OCI-LY3 (cell line): ENCODE measurements around the gene HOXB9.

Experiments used
- H2AFZ ChIP-seq: fragments of 200-600, 300-600 bp; shearing (Covaris generic); 2 replicates; pipeline ENCODE4 v1.6.0; 2014; ENCODE audit warnings: antibody characterized with exemption, low read depth, low read length
- H3K27ac ChIP-seq: fragments of 200-600, 300-600 bp; sonication (generic); 2 replicates; pipeline ENCODE4 v1.5.1; 2014; ENCODE audit warnings: mild to moderate bottlenecking, low read length, moderate library complexity, mixed read lengths
- H3K27me3 ChIP-seq: fragments of 200-600, 300-600 bp; sonication (generic); 2 replicates; pipeline ENCODE4 v1.6.1; 2014; ENCODE audit warnings: low read depth, low read length, mixed read lengths
- H3K36me3 ChIP-seq: fragments of 200-600, 300-600 bp; sonication (generic); replicated peaks from 2 replicates; pipeline ENCODE3; 2014; ENCODE audit warnings: low read depth, low read length, mixed read lengths
- H3K4me1 ChIP-seq: fragments of 300-600, 200-600 bp; sonication (generic); 2 replicates; pipeline ENCODE4 v1.6.1; 2014; ENCODE audit warnings: low read length, mixed read lengths
- H3K4me2 ChIP-seq: fragments of 200-600, 300-600 bp; sonication (generic); 2 replicates; pipeline ENCODE4 v1.6.1; 2014; ENCODE audit warnings: low read length, mixed read lengths
- H3K4me3 ChIP-seq: fragments of 300-600, 200-600 bp; sonication (generic); 2 replicates; pipeline ENCODE4 v1.5.1; 2014; ENCODE audit warnings: antibody characterized with exemption, mild to moderate bottlenecking, low read length, moderate library complexity
- H3K79me2 ChIP-seq: fragments of 300-600, 200-600 bp; shearing (Covaris generic); 2 replicates; pipeline ENCODE4 v1.6.1; 2014; ENCODE audit warnings: mild to moderate bottlenecking, low read length, mixed read lengths
- H3K9ac ChIP-seq: fragments of 300-600, 200-600 bp; shearing (Covaris generic); 2 replicates; pipeline ENCODE4 v1.6.0; 2014; ENCODE audit warnings: mild to moderate bottlenecking, low read length, moderate library complexity
- H3K9me3 ChIP-seq: fragments of 200-600, 300-600 bp; shearing (Covaris generic); 2 replicates; pipeline ENCODE4 v1.6.1; 2014; ENCODE audit warnings: low read length, mixed read lengths; ENCODE audit not compliant: insufficient read depth
- H4K20me1 ChIP-seq: fragments of 200-600, 300-600 bp; sonication (generic); 2 replicates; pipeline ENCODE4 v1.6.1; 2016; ENCODE audit warnings: low read length, mixed read lengths; ENCODE audit not compliant: insufficient read depth
- CTCF ChIP-seq: fragments of 200-600, 300-600 bp; sonication (generic); IDR thresholded peaks from 2 replicates; pipeline ENCODE4 v1.5.1; 2014; ENCODE audit warnings: antibody characterized with exemption, low read length, low read depth
- EZH2phosphoT487 ChIP-seq: fragments of 200-600 bp; shearing (Covaris generic); IDR thresholded peaks from 2 replicates; pipeline ENCODE4 v1.6.1; 2018; ENCODE audit warnings: antibody characterized with exemption, mixed run types, low read depth

Gene HOXB9

GRCh38 chr17:48578616-48579470 lies 47.3 kb downstream of the HOXB9 start:
- H2AFZ ChIP-seq, result no peak overlapping the region
- no peaks in the 10 kb centered on the region for H3K27me3 ChIP-seq
- H3K4me2 ChIP-seq, result peak overlapping the region; percentile 98
- H3K79me2 ChIP-seq, result peaks cover 49% of the 10 kb centered on the region
- peak overlapping the region; percentile 99 for H3K9ac ChIP-seq
- TF ChIP-seq CTCF (peak; percentile 14; the same call in 1 of the 2 replicates), EZH2phosphoT487 (no peak)
- peak overlapping the region; percentile 92 for H3K27ac ChIP-seq
- H4K20me1 ChIP-seq, result no peaks in the 10 kb centered on the region
- peaks cover 16% of the 10 kb centered on the region for H3K36me3 ChIP-seq
- no peaks in the 10 kb centered on the region for H3K9me3 ChIP-seq
- H3K4me3 ChIP-seq, result peak overlapping the region; percentile 90
- peaks cover 60% of the 10 kb centered on the region for H3K4me1 ChIP-seq

- peak within 1 kb of the TSS; percentile 92 for H3K27ac ChIP-seq
- H3K79me2 ChIP-seq, result peaks cover 53% of the 10 kb centered on the region
- H3K4me2 ChIP-seq, result peak within 1 kb of the TSS; percentile 98
- no peaks in the 10 kb centered on the region for H4K20me1 ChIP-seq
- H3K27me3 ChIP-seq, result no peaks in the 10 kb centered on the region
- peak within 1 kb of the TSS; percentile 90 for H3K4me3 ChIP-seq
- peaks cover 19% of the 10 kb centered on the region for H3K36me3 ChIP-seq
- peaks cover 61% of the 10 kb centered on the region for H3K4me1 ChIP-seq
- TF ChIP-seq EZH2phosphoT487, result no peak
- TF ChIP-seq CTCF, result no peak
- H3K9ac ChIP-seq, result peak within 1 kb of the TSS; percentile 99
- no peak within 1 kb of the TSS for H2AFZ ChIP-seq
- no peaks in the 10 kb centered on the region for H3K9me3 ChIP-seq
Observed at GRCh38 chr17:48577946-48578615, 48.1 kb downstream of the HOXB9 start, which contains the start of gene HOXB4. Gene HOXB4 (minus strand): TSS chr17:48578350. CDS start chr17:48578319, 31 bp downstream.

- H3K27me3 ChIP-seq, result no peaks in the 10 kb centered on the region
- peak overlapping the region; percentile 92 for H3K27ac ChIP-seq
- H3K36me3 ChIP-seq, result peaks cover 23% of the 10 kb centered on the region
- no peaks in the 10 kb centered on the region for H3K9me3 ChIP-seq
- no peak overlapping the region for H2AFZ ChIP-seq
- TF ChIP-seq EZH2phosphoT487 (no peak), CTCF (no peak)
- H3K79me2 ChIP-seq, result peaks cover 54% of the 10 kb centered on the region
- no peaks in the 10 kb centered on the region for H4K20me1 ChIP-seq
- peak overlapping the region; percentile 90 for H3K4me3 ChIP-seq
- peak overlapping the region; percentile 86 for H3K4me2 ChIP-seq
- H3K4me1 ChIP-seq, result peaks cover 56% of the 10 kb centered on the region
- H3K9ac ChIP-seq, result peak overlapping the region; percentile 78
Observed at GRCh38 chr17:48577330-48577945, 48.7 kb downstream of the HOXB9 start.
